ENCODE data around the gene MB21D2.

GRCh38 chr3:192881159-192881786 lies 36.4 kb downstream of the MB21D2 start:
- no peak for TF ChIP-seq SIRT6 (IDR thresholded peaks at IDR 0.05; ENCODE audit: low read length)
- TF ChIP-seq, protein P1, sequence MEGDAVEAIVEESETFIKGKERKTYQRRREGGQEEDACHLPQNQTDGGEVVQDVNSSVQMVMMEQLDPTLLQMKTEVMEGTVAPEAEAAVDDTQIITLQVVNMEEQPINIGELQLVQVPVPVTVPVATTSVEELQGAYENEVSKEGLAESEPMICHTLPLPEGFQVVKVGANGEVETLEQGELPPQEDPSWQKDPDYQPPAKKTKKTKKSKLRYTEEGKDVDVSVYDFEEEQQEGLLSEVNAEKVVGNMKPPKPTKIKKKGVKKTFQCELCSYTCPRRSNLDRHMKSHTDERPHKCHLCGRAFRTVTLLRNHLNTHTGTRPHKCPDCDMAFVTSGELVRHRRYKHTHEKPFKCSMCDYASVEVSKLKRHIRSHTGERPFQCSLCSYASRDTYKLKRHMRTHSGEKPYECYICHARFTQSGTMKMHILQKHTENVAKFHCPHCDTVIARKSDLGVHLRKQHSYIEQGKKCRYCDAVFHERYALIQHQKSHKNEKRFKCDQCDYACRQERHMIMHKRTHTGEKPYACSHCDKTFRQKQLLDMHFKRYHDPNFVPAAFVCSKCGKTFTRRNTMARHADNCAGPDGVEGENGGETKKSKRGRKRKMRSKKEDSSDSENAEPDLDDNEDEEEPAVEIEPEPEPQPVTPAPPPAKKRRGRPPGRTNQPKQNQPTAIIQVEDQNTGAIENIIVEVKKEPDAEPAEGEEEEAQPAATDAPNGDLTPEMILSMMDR (IDR thresholded peaks at IDR 0.05; ENCODE audit: control extremely low read depth in 1 of 3, insufficient read depth in 1 of 3, low read depth in 1 of 3, low read length in 3 of 3): no peak
- TF ChIP-seq GTF2F1 (IDR thresholded peaks at IDR 0.05; ENCODE audit: borderline replicate concordance, low read depth, low read length): no peak
- TF ChIP-seq, protein P2, sequence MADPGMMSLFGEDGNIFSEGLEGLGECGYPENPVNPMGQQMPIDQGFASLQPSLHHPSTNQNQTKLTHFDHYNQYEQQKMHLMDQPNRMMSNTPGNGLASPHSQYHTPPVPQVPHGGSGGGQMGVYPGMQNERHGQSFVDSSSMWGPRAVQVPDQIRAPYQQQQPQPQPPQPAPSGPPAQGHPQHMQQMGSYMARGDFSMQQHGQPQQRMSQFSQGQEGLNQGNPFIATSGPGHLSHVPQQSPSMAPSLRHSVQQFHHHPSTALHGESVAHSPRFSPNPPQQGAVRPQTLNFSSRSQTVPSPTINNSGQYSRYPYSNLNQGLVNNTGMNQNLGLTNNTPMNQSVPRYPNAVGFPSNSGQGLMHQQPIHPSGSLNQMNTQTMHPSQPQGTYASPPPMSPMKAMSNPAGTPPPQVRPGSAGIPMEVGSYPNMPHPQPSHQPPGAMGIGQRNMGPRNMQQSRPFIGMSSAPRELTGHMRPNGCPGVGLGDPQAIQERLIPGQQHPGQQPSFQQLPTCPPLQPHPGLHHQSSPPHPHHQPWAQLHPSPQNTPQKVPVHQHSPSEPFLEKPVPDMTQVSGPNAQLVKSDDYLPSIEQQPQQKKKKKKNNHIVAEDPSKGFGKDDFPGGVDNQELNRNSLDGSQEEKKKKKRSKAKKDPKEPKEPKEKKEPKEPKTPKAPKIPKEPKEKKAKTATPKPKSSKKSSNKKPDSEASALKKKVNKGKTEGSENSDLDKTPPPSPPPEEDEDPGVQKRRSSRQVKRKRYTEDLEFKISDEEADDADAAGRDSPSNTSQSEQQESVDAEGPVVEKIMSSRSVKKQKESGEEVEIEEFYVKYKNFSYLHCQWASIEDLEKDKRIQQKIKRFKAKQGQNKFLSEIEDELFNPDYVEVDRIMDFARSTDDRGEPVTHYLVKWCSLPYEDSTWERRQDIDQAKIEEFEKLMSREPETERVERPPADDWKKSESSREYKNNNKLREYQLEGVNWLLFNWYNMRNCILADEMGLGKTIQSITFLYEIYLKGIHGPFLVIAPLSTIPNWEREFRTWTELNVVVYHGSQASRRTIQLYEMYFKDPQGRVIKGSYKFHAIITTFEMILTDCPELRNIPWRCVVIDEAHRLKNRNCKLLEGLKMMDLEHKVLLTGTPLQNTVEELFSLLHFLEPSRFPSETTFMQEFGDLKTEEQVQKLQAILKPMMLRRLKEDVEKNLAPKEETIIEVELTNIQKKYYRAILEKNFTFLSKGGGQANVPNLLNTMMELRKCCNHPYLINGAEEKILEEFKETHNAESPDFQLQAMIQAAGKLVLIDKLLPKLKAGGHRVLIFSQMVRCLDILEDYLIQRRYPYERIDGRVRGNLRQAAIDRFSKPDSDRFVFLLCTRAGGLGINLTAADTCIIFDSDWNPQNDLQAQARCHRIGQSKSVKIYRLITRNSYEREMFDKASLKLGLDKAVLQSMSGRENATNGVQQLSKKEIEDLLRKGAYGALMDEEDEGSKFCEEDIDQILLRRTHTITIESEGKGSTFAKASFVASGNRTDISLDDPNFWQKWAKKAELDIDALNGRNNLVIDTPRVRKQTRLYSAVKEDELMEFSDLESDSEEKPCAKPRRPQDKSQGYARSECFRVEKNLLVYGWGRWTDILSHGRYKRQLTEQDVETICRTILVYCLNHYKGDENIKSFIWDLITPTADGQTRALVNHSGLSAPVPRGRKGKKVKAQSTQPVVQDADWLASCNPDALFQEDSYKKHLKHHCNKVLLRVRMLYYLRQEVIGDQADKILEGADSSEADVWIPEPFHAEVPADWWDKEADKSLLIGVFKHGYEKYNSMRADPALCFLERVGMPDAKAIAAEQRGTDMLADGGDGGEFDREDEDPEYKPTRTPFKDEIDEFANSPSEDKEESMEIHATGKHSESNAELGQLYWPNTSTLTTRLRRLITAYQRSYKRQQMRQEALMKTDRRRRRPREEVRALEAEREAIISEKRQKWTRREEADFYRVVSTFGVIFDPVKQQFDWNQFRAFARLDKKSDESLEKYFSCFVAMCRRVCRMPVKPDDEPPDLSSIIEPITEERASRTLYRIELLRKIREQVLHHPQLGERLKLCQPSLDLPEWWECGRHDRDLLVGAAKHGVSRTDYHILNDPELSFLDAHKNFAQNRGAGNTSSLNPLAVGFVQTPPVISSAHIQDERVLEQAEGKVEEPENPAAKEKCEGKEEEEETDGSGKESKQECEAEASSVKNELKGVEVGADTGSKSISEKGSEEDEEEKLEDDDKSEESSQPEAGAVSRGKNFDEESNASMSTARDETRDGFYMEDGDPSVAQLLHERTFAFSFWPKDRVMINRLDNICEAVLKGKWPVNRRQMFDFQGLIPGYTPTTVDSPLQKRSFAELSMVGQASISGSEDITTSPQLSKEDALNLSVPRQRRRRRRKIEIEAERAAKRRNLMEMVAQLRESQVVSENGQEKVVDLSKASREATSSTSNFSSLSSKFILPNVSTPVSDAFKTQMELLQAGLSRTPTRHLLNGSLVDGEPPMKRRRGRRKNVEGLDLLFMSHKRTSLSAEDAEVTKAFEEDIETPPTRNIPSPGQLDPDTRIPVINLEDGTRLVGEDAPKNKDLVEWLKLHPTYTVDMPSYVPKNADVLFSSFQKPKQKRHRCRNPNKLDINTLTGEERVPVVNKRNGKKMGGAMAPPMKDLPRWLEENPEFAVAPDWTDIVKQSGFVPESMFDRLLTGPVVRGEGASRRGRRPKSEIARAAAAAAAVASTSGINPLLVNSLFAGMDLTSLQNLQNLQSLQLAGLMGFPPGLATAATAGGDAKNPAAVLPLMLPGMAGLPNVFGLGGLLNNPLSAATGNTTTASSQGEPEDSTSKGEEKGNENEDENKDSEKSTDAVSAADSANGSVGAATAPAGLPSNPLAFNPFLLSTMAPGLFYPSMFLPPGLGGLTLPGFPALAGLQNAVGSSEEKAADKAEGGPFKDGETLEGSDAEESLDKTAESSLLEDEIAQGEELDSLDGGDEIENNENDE (IDR thresholded peaks at IDR 0.05; ENCODE audit: insufficient replicate concordance, low read length): no peak
- no peak for TF ChIP-seq SIN3A (conservative IDR thresholded peaks at IDR 0.05 in 1 of 2, IDR thresholded peaks at IDR 0.05 in 1 of 2; ENCODE audit: low read depth in 1 of 2, low read length in 2 of 2)
- TF ChIP-seq EZH2 (IDR thresholded peaks at IDR 0.05; ENCODE audit: low read depth, low read length, severe bottlenecking): no peak
- TF ChIP-seq ZNF274 (IDR thresholded peaks at IDR 0.05; ENCODE audit: borderline replicate concordance, extremely low read depth, low read length): no peak
- TF ChIP-seq FOSL1 (IDR thresholded peaks at IDR 0.05; ENCODE audit: insufficient read depth, low read depth, low read length): no peak
- TF ChIP-seq POLR2A (IDR thresholded peaks at IDR 0.05; ENCODE audit: control extremely low read depth in 1 of 2, low read depth in 2 of 2, low read length in 2 of 2): no peak
- no peak for TF ChIP-seq POLR2AphosphoS5 (IDR thresholded peaks at IDR 0.05; ENCODE audit: low read depth, low read length)
- no peak for TF ChIP-seq USF2 (IDR thresholded peaks at IDR 0.05; ENCODE audit: low read length)
- TF ChIP-seq JUN (IDR thresholded peaks at IDR 0.05; ENCODE audit: low read depth, low read length): no peak

Measured in H1 (cell line).